SU-DHL-6 (cell line): ENCODE data around the gene ADAR.

Experiments
- H2AFZ ChIP-seq: fragments of 200-600 bp; sonication (generic); 2 replicates; pipeline ENCODE4 v1.6.1; 2014; ENCODE audit warnings: low read depth, mild to moderate bottlenecking, moderate library complexity, mixed read lengths, antibody characterized with exemption, low read length; ENCODE audit not compliant: severe bottlenecking
- H3F3A ChIP-seq: fragments of 200-600 bp; shearing (Covaris generic); 2 replicates; pipeline ENCODE4 v1.6.0; 2016; ENCODE audit warnings: antibody characterized with exemption, mild to moderate bottlenecking; ENCODE audit not compliant: insufficient read depth
- H3K27ac ChIP-seq: fragments of 200-600 bp; sonication (generic); 2 replicates; pipeline ENCODE4 v1.5.1; 2016; ENCODE audit warnings: low read depth, mild to moderate bottlenecking, low read length, moderate library complexity, mixed read lengths
- H3K27me3 ChIP-seq: fragments of 200-600 bp; sonication (generic), shearing (Covaris generic); 2 replicates; pipeline ENCODE4 v1.6.0; 2014; ENCODE audit warnings: mild to moderate bottlenecking, low read length
- H3K36me3 ChIP-seq: fragments of 200-600 bp; sonication (generic); 2 replicates; pipeline ENCODE4 v1.6.1; 2014; ENCODE audit warnings: mild to moderate bottlenecking, low read length, mixed read lengths
- H3K4me2 ChIP-seq: fragments of 300-600, 200-600 bp; shearing (Covaris generic), sonication (generic); 2 replicates; pipeline ENCODE4 v1.6.0; 2014; ENCODE audit warnings: low read length, low read depth, mild to moderate bottlenecking; ENCODE audit not compliant: poor library complexity, severe bottlenecking
- H3K4me3 ChIP-seq: fragments of 200-600 bp; sonication (generic); 2 replicates; pipeline ENCODE4 v1.5.1; 2014; ENCODE audit warnings: antibody characterized with exemption, low read length, mild to moderate bottlenecking, mixed read lengths; ENCODE audit not compliant: insufficient read depth, poor library complexity, severe bottlenecking
- H3K79me2 ChIP-seq: fragments of 200-600 bp; sonication (generic); 2 replicates; pipeline ENCODE4 v1.6.1; 2014; ENCODE audit warnings: mild to moderate bottlenecking, low read length, moderate library complexity; ENCODE audit not compliant: insufficient read depth
- H3K9ac ChIP-seq: fragments of 200-600 bp; sonication (generic); 2 replicates; pipeline ENCODE4 v1.7.0; 2014; ENCODE audit warnings: mild to moderate bottlenecking, low read length
- H3K9me2 ChIP-seq: fragments of 200-600 bp; sonication (generic); replicated peaks from 2 replicates; pipeline ENCODE4 v1.6.1; 2014; ENCODE audit warnings: low read length; ENCODE audit not compliant: insufficient read depth
- H3K9me3 ChIP-seq: fragments of 200-600 bp; sonication (generic); 2 replicates; pipeline ENCODE4 v1.6.1; 2014; ENCODE audit warnings: low read length, mixed read lengths; ENCODE audit not compliant: insufficient read depth
- H4K20me1 ChIP-seq: fragments of 200-600 bp; sonication (generic); 2 replicates; pipeline ENCODE4 v1.6.1; 2014; ENCODE audit warnings: low read depth, mild to moderate bottlenecking, antibody characterized with exemption, low read length, moderate library complexity, mixed read lengths
- CTCF ChIP-seq: fragments of 200-600 bp; sonication (generic); IDR thresholded peaks from one replicate; pipeline ENCODE4 v1.5.1; 2017; ENCODE audit warnings: antibody characterized with exemption, mild to moderate bottlenecking, low read length, moderate library complexity; ENCODE audit not compliant: insufficient read depth, poor library complexity, severe bottlenecking
- EZH2phosphoT487 ChIP-seq: fragments of 200-600 bp; sonication (generic), shearing (Covaris generic); conservative IDR thresholded peaks from 2 replicates; pipeline ENCODE4 v1.6.1; 2018; ENCODE audit warnings: mild to moderate bottlenecking, antibody characterized with exemption, low read length, moderate library complexity, mixed read lengths

The ADAR gene

GRCh38 chr1:154550657-154551056, 57.3 kb downstream of the ADAR start:
- peaks cover 8% of the 10 kb centered on the region for H3F3A ChIP-seq
- TF ChIP-seq CTCF (no peak), EZH2phosphoT487 (no peak)
- H3K9ac ChIP-seq, result no peak overlapping the region
- H3K27me3 ChIP-seq, result no peaks in the 10 kb centered on the region
- H3K4me2 ChIP-seq, result no peak overlapping the region
- H2AFZ ChIP-seq, result no peak overlapping the region
- no peak overlapping the region for H3K4me3 ChIP-seq
- H3K9me3 ChIP-seq, result no peaks in the 10 kb centered on the region
- H3K79me2 ChIP-seq, result no peaks in the 10 kb centered on the region
- H3K27ac ChIP-seq, result no peak overlapping the region
- no peaks in the 10 kb centered on the region for H3K9me2 ChIP-seq
- peaks cover 27% of the 10 kb centered on the region for H3K36me3 ChIP-seq
- peaks cover 3% of the 10 kb centered on the region; the same call in 1 of the 2 replicates for H4K20me1 ChIP-seq

GRCh38 chr1:154550070-154550469, 57.9 kb downstream of the ADAR start:
- TF ChIP-seq EZH2phosphoT487 (no peak), CTCF (no peak)
- no peak overlapping the region for H3K9ac ChIP-seq
- no peak overlapping the region for H3K4me2 ChIP-seq
- H3K36me3 ChIP-seq, result peaks cover 23% of the 10 kb centered on the region
- H2AFZ ChIP-seq, result no peak overlapping the region
- no peaks in the 10 kb centered on the region for H3K79me2 ChIP-seq
- no peak overlapping the region for H3K27ac ChIP-seq
- H3K9me3 ChIP-seq, result no peaks in the 10 kb centered on the region
- H3F3A ChIP-seq, result peaks cover 8% of the 10 kb centered on the region
- H3K9me2 ChIP-seq, result no peaks in the 10 kb centered on the region
- H3K4me3 ChIP-seq, result no peak overlapping the region
- no peaks in the 10 kb centered on the region for H3K27me3 ChIP-seq
- peaks cover 3% of the 10 kb centered on the region; the same call in 1 of the 2 replicates for H4K20me1 ChIP-seq

- no peaks in the 10 kb centered on the region for H3K9me3 ChIP-seq
- H3K4me2 ChIP-seq, result no peak overlapping the region
- H3K9ac ChIP-seq, result no peak overlapping the region
- H3F3A ChIP-seq, result peaks cover 8% of the 10 kb centered on the region
- no peaks in the 10 kb centered on the region for H3K27me3 ChIP-seq
- H4K20me1 ChIP-seq, result peaks cover 3% of the 10 kb centered on the region; the same call in 1 of the 2 replicates
- no peaks in the 10 kb centered on the region for H3K9me2 ChIP-seq
- H2AFZ ChIP-seq, result no peak overlapping the region
- peaks cover 20% of the 10 kb centered on the region for H3K36me3 ChIP-seq
- H3K27ac ChIP-seq, result no peak overlapping the region
- no peak overlapping the region for H3K4me3 ChIP-seq
- TF ChIP-seq CTCF, result no peak
- no peak for TF ChIP-seq EZH2phosphoT487
- H3K79me2 ChIP-seq, result no peaks in the 10 kb centered on the region
Measured at GRCh38 chr1:154549202-154549770, 58.7 kb downstream of the ADAR start.
